ENCODE results near the gene TMEM25.
A peak's percentile ranks its signal among the peaks of the same experiment; 100 is the strongest.

The TMEM25 gene

GRCh38 chr11:118521892-118522311, 9.1 kb upstream of the TMEM25 start:
- no peak overlapping the region for H3K4me3 ChIP-seq (ENCODE audit: low read depth in 1 of 2, low read length in 2 of 2)
- no peak overlapping the region for H3K27ac ChIP-seq (ENCODE audit: low read length)
- H3K4me1 ChIP-seq (ENCODE audit: control insufficient read depth in 1 of 2, insufficient read depth in 2 of 2, low read length in 2 of 2) = peaks cover 0 to 5% of the 10 kb centered on the region in 2 donors
- H3K36me3 ChIP-seq (ENCODE audit: control insufficient read depth in 1 of 2, insufficient read depth in 2 of 2, low read length in 2 of 2) = peaks cover 50 to 54% of the 10 kb centered on the region in 2 donors
- H3K9me3 ChIP-seq (ENCODE audit: control insufficient read depth in 1 of 2, low read length in 2 of 2) = no peaks in the 10 kb centered on the region
- no peaks in the 10 kb centered on the region for H3K27me3 ChIP-seq (ENCODE audit: low read depth, low read length)

- no peaks in the 10 kb centered on the region for H3K9me3 ChIP-seq (ENCODE audit: control insufficient read depth in 1 of 2, low read length in 2 of 2)
- H3K27ac ChIP-seq (ENCODE audit: low read length) = no peak overlapping the region
- peaks cover 46 to 50% of the 10 kb centered on the region in 2 donors for H3K36me3 ChIP-seq (ENCODE audit: control insufficient read depth in 1 of 2, insufficient read depth in 2 of 2, low read length in 2 of 2)
- H3K4me1 ChIP-seq (ENCODE audit: control insufficient read depth in 1 of 2, insufficient read depth in 2 of 2, low read length in 2 of 2) = peaks cover 0 to 5% of the 10 kb centered on the region in 2 donors
- H3K27me3 ChIP-seq (ENCODE audit: low read depth, low read length) = no peaks in the 10 kb centered on the region
- no peak overlapping the region for H3K4me3 ChIP-seq (ENCODE audit: low read depth in 1 of 2, low read length in 2 of 2)
These were observed 8.4 kb upstream of the TMEM25 start for GRCh38 chr11:118522571-118523072.

GRCh38 chr11:118524356-118524755, 6.6 kb upstream of the TMEM25 start:
- H3K27me3 ChIP-seq (ENCODE audit: low read depth, low read length) = no peaks in the 10 kb centered on the region
- H3K4me1 ChIP-seq (ENCODE audit: control insufficient read depth in 1 of 2, insufficient read depth in 2 of 2, low read length in 2 of 2) = peaks cover 0 to 9% of the 10 kb centered on the region in 2 donors
- peaks cover 41 to 46% of the 10 kb centered on the region in 2 donors for H3K36me3 ChIP-seq (ENCODE audit: control insufficient read depth in 1 of 2, insufficient read depth in 2 of 2, low read length in 2 of 2)
- no peaks in the 10 kb centered on the region for H3K9me3 ChIP-seq (ENCODE audit: control insufficient read depth in 1 of 2, low read length in 2 of 2)
- no peak overlapping the region for H3K4me3 ChIP-seq (ENCODE audit: low read depth in 1 of 2, low read length in 2 of 2)
- H3K27ac ChIP-seq (ENCODE audit: low read length) = no peak overlapping the region

GRCh38 chr11:118524757-118525470, 6.1 kb upstream of the TMEM25 start:
- no peak overlapping the region for H3K27ac ChIP-seq (ENCODE audit: low read length)
- no peaks in the 10 kb centered on the region for H3K9me3 ChIP-seq (ENCODE audit: control insufficient read depth in 1 of 2, low read length in 2 of 2)
- no peak overlapping the region for H3K4me3 ChIP-seq (ENCODE audit: low read depth in 1 of 2, low read length in 2 of 2)
- H3K27me3 ChIP-seq (ENCODE audit: low read depth, low read length) = no peaks in the 10 kb centered on the region
- peaks cover 0 to 15% of the 10 kb centered on the region in 2 donors for H3K4me1 ChIP-seq (ENCODE audit: control insufficient read depth in 1 of 2, insufficient read depth in 2 of 2, low read length in 2 of 2)
- peaks cover 36 to 40% of the 10 kb centered on the region in 2 donors for H3K36me3 ChIP-seq (ENCODE audit: control insufficient read depth in 1 of 2, insufficient read depth in 2 of 2, low read length in 2 of 2)

- no peaks in the 10 kb centered on the region for H3K27me3 ChIP-seq (ENCODE audit: low read depth, low read length)
- H3K4me3 ChIP-seq (ENCODE audit: low read depth in 1 of 2, low read length in 2 of 2) = no peak overlapping the region
- peaks cover 21 to 23% of the 10 kb centered on the region in 2 donors for H3K36me3 ChIP-seq (ENCODE audit: control insufficient read depth in 1 of 2, insufficient read depth in 2 of 2, low read length in 2 of 2)
- H3K9me3 ChIP-seq (ENCODE audit: control insufficient read depth in 1 of 2, low read length in 2 of 2) = no peaks in the 10 kb centered on the region
- no peak overlapping the region for H3K27ac ChIP-seq (ENCODE audit: low read length)
- peaks cover 0 to 21% of the 10 kb centered on the region in 2 donors for H3K4me1 ChIP-seq (ENCODE audit: control insufficient read depth in 1 of 2, insufficient read depth in 2 of 2, low read length in 2 of 2)
These were observed 4.3 kb upstream of the TMEM25 start for GRCh38 chr11:118526688-118527087.

- Histone ChIP-seq H3K4me3 (ENCODE audit: low read depth in 1 of 2, low read length in 2 of 2) (no peak within 1 kb of the TSS), H3K36me3 (ENCODE audit: control insufficient read depth in 1 of 2, insufficient read depth in 2 of 2, low read length in 2 of 2) (peaks cover 17 to 18% of the 10 kb centered on the region in 2 donors), H3K27me3 (ENCODE audit: low read depth, low read length) (no peaks in the 10 kb centered on the region)
These were observed 3.9 kb upstream of the TMEM25 start, which contains the start of gene TTC36 for GRCh38 chr11:118527109-118527508. TTC36 (plus strand) TSS chr11:118527474; CDS start chr11:118527495, 21 bp downstream.

GRCh38 chr11:118528511-118528910, 2.5 kb upstream of the TMEM25 start:
- H3K4me1 ChIP-seq (ENCODE audit: control insufficient read depth in 1 of 2, insufficient read depth in 2 of 2, low read length in 2 of 2) = peaks cover 0 to 21% of the 10 kb centered on the region in 2 donors
- H3K36me3 ChIP-seq (ENCODE audit: control insufficient read depth in 1 of 2, insufficient read depth in 2 of 2, low read length in 2 of 2) = peaks cover 4 to 13% of the 10 kb centered on the region in 2 donors
- H3K4me3 ChIP-seq (ENCODE audit: low read depth in 1 of 2, low read length in 2 of 2) = no peak overlapping the region
- H3K27me3 ChIP-seq (ENCODE audit: low read depth, low read length) = no peaks in the 10 kb centered on the region
- H3K9me3 ChIP-seq (ENCODE audit: control insufficient read depth in 1 of 2, low read length in 2 of 2) = no peaks in the 10 kb centered on the region
- H3K27ac ChIP-seq (ENCODE audit: low read length) = no peak overlapping the region

More at GRCh38 chr11:118527109-118527508, 3.9 kb upstream of the TMEM25 start, which contains the start of gene TTC36:
- no peaks in the 10 kb centered on the region for H3K9me3 ChIP-seq (ENCODE audit: control insufficient read depth in 1 of 2, low read length in 2 of 2)
- peaks cover 0 to 23% of the 10 kb centered on the region in 2 donors for H3K4me1 ChIP-seq (ENCODE audit: control insufficient read depth in 1 of 2, insufficient read depth in 2 of 2, low read length in 2 of 2)
- H3K27ac ChIP-seq (ENCODE audit: low read length) = no peak within 1 kb of the TSS

GRCh38 chr11:118529584-118530175, 1.3 kb upstream of the TMEM25 start:
- Histone ChIP-seq H3K27ac (ENCODE audit: low read length) (peak overlapping the region; percentile 39), H3K4me1 (ENCODE audit: control insufficient read depth in 1 of 2, insufficient read depth in 2 of 2, low read length in 2 of 2) (peaks cover 0 to 21% of the 10 kb centered on the region in 2 donors), H3K27me3 (ENCODE audit: low read depth, low read length) (no peaks in the 10 kb centered on the region), H3K36me3 (ENCODE audit: control insufficient read depth in 1 of 2, insufficient read depth in 2 of 2, low read length in 2 of 2) (peaks cover 4 to 11% of the 10 kb centered on the region in 2 donors), H3K4me3 (ENCODE audit: low read depth in 1 of 2, low read length in 2 of 2) (peak overlapping the region; percentile 78 to 93), H3K9me3 (ENCODE audit: control insufficient read depth in 1 of 2, low read length in 2 of 2) (no peaks in the 10 kb centered on the region)

GRCh38 chr11:118530180-118530682, 761 bp upstream of the TMEM25 start:
- H3K27ac ChIP-seq (ENCODE audit: low read length) = peak overlapping the region; percentile 39
- peaks cover 0 to 21% of the 10 kb centered on the region in 2 donors for H3K4me1 ChIP-seq (ENCODE audit: control insufficient read depth in 1 of 2, insufficient read depth in 2 of 2, low read length in 2 of 2)
- H3K36me3 ChIP-seq (ENCODE audit: control insufficient read depth in 1 of 2, insufficient read depth in 2 of 2, low read length in 2 of 2) = peaks cover 0 to 17% of the 10 kb centered on the region in 2 donors
- peak overlapping the region; percentile 78 to 93 for H3K4me3 ChIP-seq (ENCODE audit: low read depth in 1 of 2, low read length in 2 of 2)
- H3K27me3 ChIP-seq (ENCODE audit: low read depth, low read length) = no peaks in the 10 kb centered on the region
- H3K9me3 ChIP-seq (ENCODE audit: control insufficient read depth in 1 of 2, low read length in 2 of 2) = no peaks in the 10 kb centered on the region

- peaks cover 0 to 21% of the 10 kb centered on the region in 2 donors for H3K4me1 ChIP-seq (ENCODE audit: control insufficient read depth in 1 of 2, insufficient read depth in 2 of 2, low read length in 2 of 2)
- peak overlapping the region; percentile 10 for H3K27ac ChIP-seq (ENCODE audit: low read length)
- no peaks in the 10 kb centered on the region for H3K9me3 ChIP-seq (ENCODE audit: control insufficient read depth in 1 of 2, low read length in 2 of 2)
- H3K36me3 ChIP-seq (ENCODE audit: control insufficient read depth in 1 of 2, insufficient read depth in 2 of 2, low read length in 2 of 2) = peaks cover 0 to 20% of the 10 kb centered on the region in 2 donors
- H3K4me3 ChIP-seq (ENCODE audit: low read depth in 1 of 2, low read length in 2 of 2) = peak overlapping the region; percentile 78 to 93
- no peaks in the 10 kb centered on the region for H3K27me3 ChIP-seq (ENCODE audit: low read depth, low read length)
These were observed 649 bp downstream of the TMEM25 start for GRCh38 chr11:118531597-118532084.

- H3K4me3 ChIP-seq (ENCODE audit: low read depth in 1 of 2, low read length in 2 of 2) = peak overlapping the region; percentile 78 to 93
- no peaks in the 10 kb centered on the region for H3K27me3 ChIP-seq (ENCODE audit: low read depth, low read length)
- peaks cover 0 to 20% of the 10 kb centered on the region in 2 donors for H3K36me3 ChIP-seq (ENCODE audit: control insufficient read depth in 1 of 2, insufficient read depth in 2 of 2, low read length in 2 of 2)
- H3K9me3 ChIP-seq (ENCODE audit: control insufficient read depth in 1 of 2, low read length in 2 of 2) = no peaks in the 10 kb centered on the region
- peaks cover 0 to 21% of the 10 kb centered on the region in 2 donors for H3K4me1 ChIP-seq (ENCODE audit: control insufficient read depth in 1 of 2, insufficient read depth in 2 of 2, low read length in 2 of 2)
- peak overlapping the region; percentile 10 for H3K27ac ChIP-seq (ENCODE audit: low read length)
These were observed 1.1 kb downstream of the TMEM25 start for GRCh38 chr11:118532091-118532490.
